ENCODE results near the gene PSMG2.
"Not testable (repeated sequence)": the region's sequence is repeated elsewhere in the genome, so short reads cannot be mapped to it uniquely, and the experiment has no call there.

PSMG2 gene

DNA sequence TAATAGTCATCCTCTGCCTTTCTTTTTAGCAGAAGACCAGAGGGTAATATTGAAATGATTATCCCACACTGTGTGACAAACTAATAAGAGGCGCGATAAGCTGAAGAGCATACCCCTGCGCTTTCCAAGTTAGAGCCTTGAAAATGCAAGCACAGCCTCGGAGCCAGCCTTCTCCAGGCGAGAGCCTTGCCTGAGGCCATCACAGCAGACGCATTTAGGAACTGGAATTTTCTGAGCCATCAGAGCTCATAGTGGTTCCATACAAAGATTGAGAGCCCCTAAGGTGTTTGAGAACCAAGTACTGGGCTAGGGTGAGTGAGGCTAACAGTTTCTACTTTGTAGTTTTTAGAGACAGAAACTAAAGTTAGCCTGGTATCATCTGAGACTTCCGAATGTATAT, 19.9 kb downstream of the PSMG2 start:
- no peak for DNase-seq

DNA sequence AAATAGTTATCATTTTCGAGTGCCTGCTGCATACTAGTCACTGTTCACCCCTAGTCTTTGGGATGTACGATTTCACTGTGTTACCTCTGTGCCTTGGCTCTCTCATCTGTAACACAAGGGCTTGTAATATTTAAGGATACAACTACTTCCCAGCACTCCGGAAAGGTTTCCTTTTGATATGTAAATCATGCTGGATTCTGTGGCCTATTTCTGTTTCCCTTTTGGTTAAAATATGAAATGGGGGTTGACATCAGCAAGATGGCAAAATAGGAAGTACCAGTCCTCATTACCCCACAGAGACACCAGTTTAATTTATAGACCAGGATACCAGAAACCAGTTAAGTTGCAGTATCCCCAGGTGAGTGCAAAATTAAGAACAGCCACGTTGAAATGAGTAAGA, 23.5 kb downstream of the PSMG2 start:
- DNase-seq = no peak

DNA sequence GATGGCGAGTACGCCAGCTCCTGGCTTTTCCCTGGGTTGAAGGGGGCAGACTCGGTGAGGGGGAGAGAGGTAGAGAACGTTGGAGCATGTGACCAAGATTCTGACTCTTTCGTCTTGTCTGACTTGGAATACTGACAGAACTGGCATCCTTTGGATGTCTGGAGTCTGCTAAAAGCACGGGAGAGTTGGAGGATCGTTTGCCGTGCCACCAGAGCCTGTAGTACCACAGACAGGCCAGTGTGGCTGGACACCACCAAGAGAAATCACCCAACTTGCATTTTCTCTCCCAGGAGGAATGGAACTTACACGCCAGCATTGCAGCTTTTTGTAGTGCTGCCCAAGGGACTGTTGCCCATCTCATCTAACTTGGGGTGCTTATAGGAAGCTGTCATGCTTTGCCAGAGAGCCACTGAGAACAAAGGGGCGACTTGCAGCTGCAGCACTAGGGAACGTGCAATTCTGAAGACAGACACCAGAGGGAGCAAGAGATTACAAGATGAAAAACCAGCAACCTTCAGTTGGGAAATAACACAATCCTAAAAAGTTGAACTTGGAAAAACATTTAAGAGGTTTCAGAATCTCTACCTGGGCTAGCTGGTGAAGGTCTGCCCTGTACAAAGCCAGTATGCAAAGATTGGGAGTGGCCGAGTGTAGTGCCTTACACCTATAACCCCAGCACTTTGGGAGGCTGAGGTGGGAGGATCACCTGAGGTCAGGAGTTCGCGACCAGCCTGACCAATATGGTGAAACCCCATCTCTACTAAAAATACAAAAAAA, 24.1 kb downstream of the PSMG2 start:
- DNase-seq = peak; percentile 59

DNA sequence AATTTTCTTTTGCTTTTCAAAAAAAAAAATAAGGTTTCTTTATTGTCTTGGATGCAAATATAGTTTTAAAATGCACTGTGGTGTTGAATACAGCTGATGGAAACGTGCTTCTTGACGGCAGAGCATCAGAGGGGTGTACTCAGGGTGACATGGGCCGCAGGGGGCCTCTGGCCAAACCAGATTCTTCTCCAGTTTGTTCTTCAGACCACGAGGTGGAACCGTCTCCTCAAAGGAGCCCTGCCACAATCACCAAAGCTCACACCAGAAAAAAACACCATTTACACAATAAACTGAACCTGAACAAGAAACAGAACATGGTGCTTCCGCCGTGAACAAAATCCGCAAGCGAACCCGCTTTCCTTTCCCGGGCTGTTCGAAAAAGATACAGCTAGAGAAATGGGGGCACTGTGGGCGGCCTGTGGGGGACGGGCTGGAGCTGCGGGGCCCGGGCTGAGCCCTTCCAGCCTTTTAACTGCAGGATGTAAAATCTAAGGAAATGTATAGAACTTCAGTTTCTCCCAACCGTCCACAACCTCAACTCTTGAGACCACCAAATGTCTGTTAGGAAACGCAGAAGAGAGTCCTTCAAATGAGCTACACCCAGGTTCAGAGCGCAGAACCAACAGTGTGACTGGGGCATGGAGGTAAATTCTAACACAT, 34.5 kb downstream of the PSMG2 start:
- DNase-seq = no peak

DNA sequence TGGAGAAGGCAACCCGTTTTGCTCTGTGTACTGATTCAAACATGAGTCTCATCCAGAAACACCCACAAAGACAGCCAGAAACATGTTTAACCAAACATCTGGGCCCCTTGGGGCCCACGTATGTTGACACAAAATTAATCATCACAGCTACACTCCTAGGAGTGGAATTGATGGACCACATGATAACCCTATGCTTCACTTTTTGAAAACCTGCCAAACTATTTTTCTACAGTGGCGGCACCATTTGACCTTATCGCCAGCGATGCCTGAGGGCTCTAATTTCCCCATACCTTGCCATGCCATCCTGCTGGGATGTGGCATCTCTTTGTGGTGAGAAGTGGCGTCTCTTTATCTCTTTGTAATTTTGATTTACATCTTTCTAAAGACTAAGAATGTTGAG, 38.5 kb downstream of the PSMG2 start:
- DNase-seq = no peak

DNA sequence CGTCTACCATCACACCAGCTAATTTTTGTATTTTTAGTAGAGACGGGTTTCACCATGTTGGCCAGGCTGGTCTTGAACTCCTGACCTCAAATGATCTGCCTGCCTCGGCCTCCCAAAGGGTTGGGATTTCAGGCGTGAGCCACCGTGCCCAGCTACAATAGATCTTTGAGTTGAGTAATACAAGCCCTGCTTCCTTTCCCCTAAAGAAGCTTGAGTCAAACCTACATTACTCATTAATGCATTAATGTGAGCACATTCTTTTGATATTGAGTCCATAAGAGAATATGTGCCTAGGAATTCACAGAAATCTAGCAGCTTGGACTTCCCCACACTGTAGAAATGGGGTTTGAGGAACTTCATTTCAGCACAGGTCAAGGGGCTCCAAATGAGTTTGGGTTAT, 39.6 kb downstream of the PSMG2 start:
- DNase-seq = no peak

DNA sequence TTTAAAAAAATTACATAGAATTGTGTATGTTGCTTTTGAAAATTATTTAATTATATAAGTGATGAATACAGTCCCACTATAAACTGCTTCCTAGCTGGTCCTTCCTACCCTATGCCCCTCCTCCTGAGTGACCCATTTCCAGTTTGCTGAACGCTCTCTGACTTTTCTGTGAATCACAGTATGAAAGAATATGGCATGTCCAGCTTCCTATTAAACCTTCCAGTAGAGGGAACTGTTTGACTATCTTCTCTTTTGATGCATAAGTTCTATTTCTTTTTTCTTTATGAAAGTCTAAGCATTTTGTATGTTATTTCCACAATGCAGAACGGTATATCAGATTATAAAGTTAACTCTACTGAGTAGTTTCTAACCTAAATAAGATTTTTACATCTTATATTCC, 41.3 kb downstream of the PSMG2 start:
- DNase-seq = no peak

DNA sequence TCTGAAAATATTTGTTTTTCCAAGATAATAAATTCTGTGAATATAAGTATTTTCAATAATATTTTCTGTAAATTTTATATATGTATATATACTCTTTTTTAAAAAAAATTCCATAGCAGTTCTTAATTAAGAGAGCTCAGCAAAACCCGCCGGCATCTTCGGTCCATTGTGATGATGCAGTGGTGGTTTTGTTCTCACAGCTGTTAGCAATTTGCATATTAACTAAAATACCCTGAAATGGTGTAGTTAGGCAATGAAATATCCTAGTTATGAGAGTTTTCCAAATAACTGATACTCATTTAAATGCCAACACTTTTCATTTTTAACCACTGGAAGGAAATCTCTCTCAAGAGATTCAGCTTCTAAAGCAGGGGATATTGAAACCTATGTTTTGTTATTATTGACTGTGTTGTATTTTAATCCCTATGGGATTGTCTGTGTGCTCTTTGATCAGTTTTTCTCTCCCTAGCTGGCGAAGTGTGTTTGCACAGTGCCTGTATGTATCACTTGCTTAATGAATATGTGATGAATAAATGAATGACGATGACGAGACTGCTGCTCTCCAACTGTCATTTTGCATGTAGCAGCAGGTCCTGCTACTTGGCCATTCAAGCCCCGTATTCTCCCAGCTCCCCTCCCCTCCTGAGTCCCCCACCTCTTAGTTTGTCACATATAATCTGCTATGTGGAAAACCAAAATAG, 42.4 kb downstream of the PSMG2 start:
- DNase-seq = no peak

DNA sequence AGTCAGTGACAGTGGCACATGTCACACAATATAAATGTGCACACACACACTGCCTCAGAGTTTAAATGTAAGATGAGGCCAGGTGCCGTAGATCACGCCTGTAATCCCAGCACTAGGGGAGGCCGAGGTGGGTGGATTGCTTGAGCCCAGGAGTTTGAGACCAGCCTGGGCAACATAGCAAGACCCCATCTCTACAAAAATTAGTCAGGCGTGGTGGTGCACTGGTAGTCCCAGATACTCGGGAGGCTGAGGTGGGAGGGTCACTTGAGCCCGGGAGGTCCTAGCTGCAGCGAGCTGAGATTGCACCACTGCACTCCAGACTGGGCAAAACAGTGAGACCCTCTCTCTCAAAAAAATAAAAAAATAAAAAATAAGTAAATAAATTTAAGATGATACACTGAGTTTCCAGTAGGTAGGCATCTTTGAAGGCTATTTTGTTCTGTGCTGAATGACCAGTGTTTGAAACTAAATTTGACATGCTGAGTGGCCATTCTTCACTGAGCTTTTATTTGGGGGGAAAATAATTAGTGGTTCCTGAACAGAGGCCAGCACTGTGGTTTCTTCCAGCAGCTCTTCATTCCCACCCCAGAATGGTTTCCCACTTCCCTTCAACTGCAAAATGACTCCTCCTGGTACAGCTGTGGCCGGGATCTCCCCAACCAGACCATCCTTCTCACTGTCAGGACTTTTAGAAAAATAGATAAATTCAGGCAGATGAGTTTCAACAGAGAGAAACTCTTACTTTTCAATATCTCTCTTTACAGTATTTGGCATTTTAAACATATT, 44.9 kb downstream of the PSMG2 start:
- no peak for DNase-seq

DNA sequence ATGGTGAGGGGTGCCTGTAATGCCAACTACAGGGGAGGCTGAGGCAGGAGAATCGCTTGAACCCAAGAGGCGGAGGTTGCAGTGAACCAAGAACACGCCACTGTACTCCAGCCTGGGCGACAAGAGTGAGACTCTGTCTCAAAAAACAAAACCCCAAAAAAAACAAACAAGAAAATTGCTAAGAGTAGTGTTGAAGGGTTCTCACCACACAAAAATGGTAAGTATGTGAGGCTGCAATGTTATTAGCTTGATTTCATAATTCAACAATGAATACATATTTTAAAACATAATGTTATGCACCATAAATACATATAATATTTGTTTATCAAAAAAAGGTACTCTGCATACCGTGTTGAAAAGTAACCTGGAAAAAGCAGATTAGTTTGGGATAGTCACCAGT, 45.8 kb downstream of the PSMG2 start:
- DNase-seq = no peak

DNA sequence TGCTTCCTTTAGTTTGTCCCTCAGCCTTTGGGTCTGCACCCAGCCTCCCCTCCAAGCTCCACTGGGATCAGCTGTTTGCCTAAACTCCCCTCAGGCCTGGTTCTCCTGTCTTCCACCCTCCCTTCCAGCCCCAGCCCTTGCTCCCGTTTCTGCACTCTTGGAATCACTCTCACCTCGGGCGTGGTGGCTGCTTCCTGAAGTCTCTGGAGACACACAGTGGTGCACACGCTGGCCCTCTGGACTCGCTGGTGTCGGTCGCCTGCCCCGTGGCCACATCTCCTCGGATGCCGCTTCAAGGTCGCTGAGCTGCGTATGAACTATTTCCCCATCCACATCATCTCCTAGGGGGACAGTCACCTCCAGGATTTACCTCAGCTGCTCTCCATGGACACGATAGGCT, 46.3 kb downstream of the PSMG2 start:
- no peak for DNase-seq

DNA sequence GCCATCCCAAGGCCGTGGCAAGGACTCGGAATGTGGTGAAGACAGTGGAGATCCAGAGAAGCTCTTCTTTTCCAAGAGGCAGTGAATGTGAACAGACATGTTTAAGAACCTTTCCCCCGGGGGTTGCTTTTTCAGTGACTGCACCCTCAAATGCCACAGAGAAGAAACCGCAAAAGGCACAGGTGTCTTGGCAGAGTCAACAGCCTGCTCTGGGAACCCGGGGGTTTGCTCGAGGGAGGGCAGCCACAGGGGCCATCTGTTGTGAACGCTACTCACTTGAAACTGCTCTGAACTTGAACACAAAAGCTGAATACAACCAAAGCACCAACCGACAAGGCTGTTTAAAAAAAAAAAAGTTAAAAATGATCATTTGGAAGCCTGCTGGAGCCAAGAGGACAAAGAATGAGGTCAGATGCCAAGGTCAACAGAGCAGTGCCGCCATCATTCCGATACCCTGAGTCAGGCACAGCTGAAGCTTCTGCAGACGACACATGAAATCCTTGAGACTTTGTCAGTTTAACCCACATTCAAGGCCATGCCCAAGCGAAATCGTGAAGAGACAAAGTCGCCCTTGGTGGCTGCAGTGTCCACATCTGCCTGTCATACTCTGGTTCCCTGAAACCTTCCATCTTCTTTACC, 47.4 kb downstream of the PSMG2 start:
- DNase-seq = no peak

DNA sequence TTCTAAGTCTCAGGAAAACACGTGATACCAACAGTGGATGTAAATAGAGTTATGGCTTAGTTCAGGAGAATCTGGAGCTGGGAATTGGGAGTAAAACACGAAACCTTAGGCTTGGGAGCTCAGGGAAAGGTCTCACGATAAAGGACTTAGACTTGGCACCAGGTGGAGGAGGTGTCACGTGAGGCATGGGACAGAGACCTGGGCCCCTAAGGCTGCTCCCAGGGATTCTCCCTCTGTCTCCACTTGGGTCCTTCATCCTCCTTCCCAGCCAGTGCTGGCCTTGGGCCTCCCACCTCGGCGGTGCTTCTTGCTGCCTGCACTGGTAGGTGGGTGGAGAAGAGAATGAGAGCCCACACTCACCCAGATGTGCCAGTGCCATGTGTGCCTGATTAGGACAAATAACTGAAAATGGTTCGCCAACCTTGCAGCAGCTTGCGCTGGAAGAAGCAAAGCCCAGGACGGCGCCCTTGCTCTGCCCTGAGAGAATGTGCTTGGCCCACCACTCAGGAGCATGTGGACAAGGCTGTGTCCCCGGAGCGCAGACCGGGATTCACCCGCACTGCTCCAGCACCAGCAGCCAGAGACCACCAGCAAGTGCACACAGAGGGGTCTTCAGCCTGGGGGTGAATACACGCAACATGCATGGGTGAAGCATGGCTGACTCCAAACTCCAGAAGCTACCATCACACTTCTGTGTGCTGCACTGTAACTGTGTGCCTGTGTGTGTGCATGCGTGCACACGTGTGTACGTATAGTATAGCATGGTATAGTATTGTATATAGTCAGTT, 48.1 kb downstream of the PSMG2 start:
- DNase-seq = no peak

DNA sequence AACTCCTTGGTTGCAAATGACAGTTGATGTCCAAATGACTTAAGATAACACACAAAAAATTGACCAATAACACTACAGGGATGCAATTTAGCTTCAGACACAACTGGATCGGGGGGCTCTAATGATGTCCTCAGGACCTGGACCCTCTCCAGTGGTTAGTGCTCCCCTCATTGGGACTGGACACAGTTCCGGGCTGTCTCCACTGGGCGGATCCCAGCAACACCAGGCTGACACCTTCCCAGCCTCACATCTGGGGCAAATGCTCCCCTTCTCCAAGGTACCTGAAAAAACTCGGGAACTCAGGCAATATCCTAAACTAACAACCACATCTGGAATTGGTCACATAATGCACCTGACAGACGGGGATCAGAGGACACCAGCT, 48.7 kb downstream of the PSMG2 start:
- DNase-seq = no peak

DNA sequence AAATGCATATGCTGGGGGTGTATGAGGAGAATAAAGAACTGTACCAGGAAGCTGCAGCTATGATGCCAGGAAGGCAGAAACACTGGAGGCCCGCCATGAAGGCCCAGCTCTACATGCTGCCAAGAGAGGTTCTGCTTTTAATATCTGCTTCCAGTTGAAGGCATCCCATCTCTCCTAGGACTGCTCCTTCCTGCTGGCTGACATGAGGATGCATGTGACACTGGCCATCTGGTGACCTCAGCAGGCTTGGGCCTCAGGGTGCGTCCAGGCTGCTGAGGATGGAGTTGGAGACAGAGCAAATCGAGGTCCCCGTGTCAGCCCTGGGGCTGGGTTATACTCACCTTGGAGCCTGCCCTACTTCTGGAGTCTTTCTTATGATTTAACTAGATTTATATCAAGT, 49.0 kb downstream of the PSMG2 start:
- no peak for DNase-seq

DNA sequence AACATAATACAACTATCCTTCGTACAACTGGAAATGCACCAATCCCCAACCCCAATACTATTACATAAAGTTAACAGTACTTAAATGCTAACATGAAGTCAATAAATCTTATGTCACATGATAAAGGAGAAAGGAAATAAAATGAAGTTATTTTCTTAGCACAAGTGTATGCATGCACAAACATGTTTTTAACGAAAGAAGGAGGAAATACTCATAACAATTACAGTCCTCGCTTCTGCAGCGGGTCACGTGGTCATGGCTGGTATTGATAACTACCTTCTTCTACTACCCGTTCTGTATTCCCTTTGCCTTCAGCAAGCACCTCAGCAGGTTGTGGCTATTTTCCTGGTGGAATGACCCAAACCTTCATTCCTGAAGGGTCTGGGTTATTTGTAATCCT, 51.7 kb downstream of the PSMG2 start:
- no peak for DNase-seq

DNA sequence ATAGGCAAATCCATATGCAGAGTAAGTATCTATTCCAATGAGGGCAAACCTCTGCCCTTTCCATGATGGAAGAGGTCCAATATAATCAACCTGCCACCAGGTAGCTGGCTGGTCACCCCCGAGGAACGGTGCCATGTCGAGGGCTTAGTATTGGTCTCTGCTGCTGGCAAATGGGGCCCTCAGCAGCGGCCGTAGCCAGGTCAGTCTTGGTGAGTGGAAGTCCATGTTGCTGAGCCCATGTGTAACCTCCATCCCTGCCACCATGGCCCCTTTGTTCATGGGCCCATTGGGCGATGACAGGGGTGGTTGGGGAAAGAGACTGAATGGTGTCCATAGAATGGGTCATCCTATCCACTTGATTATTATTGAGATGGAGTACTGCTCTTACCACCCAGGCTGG, 52.8 kb downstream of the PSMG2 start:
- DNase-seq = not testable (repeated sequence)

DNA sequence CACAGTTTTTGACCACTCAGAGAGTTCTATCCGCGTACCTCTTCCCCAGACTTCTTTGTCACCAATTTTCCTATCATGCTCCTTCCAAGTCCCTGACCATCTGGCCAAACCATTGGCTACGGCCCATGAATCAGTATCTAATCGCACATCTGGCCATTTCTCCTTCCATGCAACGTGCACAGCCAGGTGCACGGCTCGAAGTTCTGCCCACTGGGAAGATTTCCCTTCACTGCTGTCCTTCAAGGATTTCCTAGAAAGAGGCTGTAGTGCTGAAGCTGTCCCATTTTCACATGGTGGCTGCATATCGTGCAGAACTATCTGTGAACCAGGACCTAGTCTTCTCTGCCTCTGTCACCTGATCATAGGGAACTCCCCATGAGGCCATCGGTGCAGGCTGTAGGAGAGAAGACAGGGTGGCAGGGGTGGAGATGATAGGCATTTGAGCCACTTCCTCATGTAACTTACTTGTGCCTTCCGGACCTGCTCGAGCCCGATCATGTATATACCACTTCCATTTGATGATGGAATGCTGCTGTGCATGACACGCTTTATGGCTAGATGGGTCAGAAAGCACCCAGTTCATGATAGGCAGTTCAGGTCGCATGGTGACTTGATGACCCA, 53.9 kb downstream of the PSMG2 start:
- DNase-seq = not testable (repeated sequence)

DNA sequence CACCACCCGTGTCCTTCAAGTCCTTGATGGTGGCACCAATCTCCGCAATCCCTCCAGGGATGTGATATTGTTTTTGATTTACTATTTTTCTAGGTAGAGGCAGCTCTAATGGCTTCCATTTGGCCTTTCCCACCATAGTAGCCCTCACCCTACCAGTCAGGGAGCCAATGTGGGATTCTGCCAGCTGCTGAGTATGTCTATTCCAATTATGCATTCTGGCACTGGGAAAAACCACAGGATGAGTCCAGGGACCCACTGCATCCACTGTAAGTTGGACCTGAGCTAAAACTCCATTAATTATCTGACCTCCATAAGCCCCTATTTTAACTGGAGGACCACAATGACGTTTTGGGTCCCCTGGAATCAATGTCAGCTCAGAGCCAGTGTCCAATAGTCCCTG, 55.7 kb downstream of the PSMG2 start:
- not testable (repeated sequence) for DNase-seq

DNA sequence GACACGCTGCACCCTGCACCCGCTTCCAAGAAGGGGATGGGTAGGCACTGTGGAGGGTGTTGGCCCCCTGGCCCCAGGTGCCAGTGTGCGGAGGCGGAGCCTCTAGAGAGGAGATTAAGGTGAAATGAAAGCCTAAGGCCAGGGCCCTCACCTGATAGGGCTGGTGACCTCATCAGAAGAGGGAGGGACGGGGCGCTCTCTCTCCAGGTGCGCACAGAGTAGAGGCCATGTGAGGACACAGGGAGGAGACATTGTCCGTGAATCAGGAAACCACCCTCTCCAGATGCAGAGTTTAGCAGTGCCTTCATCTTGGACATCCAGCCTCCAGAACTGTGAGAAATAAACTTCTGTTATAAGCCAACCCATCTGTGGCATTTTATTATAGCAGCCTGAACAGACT, 62.3 kb downstream of the PSMG2 start:
- no peak for DNase-seq

DNA sequence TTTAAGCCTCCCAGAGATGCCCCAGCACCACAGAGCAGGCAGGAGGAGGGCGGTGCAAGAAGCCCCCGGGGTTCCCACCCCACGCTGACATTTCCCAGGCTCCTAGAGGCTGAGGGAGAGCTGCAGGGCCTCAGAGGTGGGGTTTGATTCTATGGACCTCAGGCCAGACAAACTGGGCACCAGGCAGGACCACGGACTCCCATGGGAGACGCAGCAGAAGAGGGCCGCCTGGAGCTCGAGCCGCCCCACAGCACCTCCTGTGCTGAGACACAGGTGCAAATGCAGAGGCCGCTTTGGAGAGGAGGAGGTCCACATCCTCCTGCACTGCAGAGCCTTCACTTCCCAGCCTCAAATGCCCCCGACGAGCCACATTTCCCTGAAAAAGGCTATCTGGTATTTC, 62.7 kb downstream of the PSMG2 start:
- no peak for DNase-seq

Data from T-helper 9 cell (primary cell).